K562 (cell line): ENCODE data around the gene ZMYND8.

Experiments used
- EP300 ChIP-seq: IDR thresholded peaks from 2 replicates; pipeline ENCODE4 v1.6.1; 2012; ENCODE audit warnings: low read length, improper control_type of control experiment
- HMGXB4 ChIP-seq: sonication (generic); formaldehyde crosslinking; IDR thresholded peaks from 2 replicates; pipeline ENCODE4 v1.8.1; 2023; ENCODE audit warnings: mild to moderate bottlenecking, missing genetic modification reagents

- no peak for TF ChIP-seq HMGXB4 (CRISPR knock-in tag)
- TF ChIP-seq EP300: no peak
Measured at GRCh38 chr20:47238780-47239718, 117.5 kb downstream of the ZMYND8 start.
